Breast epithelium (tissue), 3 donors: ENCODE results near the gene CEACAM7.

ENCODE experiments used
- POLR2AphosphoS5 ChIP-seq, 3 donors: sonication (generic); formaldehyde crosslinking; IDR thresholded peaks; one replicate each; pipeline ENCODE4 v1.6.1; 2017; ENCODE audit warnings: antibody characterized with exemption in 3 of 3
- TF ChIP-seq, protein P1 (sequence below), 3 donors: fragments of 450-650 bp; IDR thresholded peaks; one replicate each; pipeline ENCODE4 v1.5.1; 2016 to 2017; ENCODE audit warnings: antibody characterized with exemption in 3 of 3, mild to moderate bottlenecking in 3 of 3, moderate library complexity in 3 of 3

DNA sequence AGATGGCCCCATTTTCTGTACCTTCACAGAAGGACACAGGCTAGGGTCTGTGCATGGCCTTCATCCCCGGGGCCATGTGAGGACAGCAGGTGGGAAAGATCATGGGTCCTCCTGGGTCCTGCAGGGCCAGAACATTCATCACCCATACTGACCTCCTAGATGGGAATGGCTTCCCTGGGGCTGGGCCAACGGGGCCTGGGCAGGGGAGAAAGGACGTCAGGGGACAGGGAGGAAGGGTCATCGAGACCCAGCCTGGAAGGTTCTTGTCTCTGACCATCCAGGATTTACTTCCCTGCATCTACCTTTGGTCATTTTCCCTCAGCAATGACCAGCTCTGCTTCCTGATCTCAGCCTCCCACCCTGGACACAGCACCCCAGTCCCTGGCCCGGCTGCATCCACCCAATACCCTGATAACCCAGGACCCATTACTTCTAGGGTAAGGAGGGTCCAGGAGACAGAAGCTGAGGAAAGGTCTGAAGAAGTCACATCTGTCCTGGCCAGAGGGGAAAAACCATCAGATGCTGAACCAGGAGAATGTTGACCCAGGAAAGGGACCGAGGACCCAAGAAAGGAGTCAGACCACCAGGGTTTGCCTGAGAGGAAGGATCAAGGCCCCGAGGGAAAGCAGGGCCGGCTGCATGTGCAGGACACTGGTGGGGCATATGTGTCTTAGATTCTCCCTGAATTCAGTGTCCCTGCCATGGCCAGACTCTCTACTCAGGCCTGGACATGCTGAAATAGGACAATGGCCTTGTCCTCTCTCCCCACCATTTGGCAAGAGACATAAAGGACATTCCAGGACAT lies 7.0 kb upstream of the CEACAM7 start:
- TF ChIP-seq POLR2AphosphoS5 (IDR thresholded peaks at IDR 0.05): no peak
- TF ChIP-seq, protein P1, sequence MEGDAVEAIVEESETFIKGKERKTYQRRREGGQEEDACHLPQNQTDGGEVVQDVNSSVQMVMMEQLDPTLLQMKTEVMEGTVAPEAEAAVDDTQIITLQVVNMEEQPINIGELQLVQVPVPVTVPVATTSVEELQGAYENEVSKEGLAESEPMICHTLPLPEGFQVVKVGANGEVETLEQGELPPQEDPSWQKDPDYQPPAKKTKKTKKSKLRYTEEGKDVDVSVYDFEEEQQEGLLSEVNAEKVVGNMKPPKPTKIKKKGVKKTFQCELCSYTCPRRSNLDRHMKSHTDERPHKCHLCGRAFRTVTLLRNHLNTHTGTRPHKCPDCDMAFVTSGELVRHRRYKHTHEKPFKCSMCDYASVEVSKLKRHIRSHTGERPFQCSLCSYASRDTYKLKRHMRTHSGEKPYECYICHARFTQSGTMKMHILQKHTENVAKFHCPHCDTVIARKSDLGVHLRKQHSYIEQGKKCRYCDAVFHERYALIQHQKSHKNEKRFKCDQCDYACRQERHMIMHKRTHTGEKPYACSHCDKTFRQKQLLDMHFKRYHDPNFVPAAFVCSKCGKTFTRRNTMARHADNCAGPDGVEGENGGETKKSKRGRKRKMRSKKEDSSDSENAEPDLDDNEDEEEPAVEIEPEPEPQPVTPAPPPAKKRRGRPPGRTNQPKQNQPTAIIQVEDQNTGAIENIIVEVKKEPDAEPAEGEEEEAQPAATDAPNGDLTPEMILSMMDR (IDR thresholded peaks at IDR 0.05): no peak
